ENCODE measurements around the gene FZD8.

DNA sequence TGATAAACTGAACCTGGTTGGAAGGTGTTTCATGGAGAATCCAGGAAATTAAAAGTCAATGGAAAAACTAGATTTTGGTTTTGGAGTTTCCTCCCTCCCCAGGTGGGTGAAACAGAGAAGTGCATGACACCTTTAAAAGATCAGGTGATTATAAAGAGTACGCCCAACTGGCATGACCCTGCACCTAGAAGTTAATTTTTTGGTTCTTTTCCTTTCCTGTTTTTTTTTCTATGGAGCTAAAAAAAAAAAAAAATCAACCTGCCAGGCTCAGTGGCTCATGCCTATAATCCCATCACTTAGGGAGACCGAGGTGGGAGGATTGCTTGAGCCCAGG is 29.0 kb downstream of the FZD8 start:
- TF ChIP-seq, protein P1, sequence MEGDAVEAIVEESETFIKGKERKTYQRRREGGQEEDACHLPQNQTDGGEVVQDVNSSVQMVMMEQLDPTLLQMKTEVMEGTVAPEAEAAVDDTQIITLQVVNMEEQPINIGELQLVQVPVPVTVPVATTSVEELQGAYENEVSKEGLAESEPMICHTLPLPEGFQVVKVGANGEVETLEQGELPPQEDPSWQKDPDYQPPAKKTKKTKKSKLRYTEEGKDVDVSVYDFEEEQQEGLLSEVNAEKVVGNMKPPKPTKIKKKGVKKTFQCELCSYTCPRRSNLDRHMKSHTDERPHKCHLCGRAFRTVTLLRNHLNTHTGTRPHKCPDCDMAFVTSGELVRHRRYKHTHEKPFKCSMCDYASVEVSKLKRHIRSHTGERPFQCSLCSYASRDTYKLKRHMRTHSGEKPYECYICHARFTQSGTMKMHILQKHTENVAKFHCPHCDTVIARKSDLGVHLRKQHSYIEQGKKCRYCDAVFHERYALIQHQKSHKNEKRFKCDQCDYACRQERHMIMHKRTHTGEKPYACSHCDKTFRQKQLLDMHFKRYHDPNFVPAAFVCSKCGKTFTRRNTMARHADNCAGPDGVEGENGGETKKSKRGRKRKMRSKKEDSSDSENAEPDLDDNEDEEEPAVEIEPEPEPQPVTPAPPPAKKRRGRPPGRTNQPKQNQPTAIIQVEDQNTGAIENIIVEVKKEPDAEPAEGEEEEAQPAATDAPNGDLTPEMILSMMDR (IDR thresholded peaks at IDR 0.05), result no peak
- TF ChIP-seq REST (IDR thresholded peaks at IDR 0.05; ENCODE audit: insufficient read depth in 1 of 2, low read depth in 2 of 2, low read length in 1 of 2), result no peak
